OCI-LY3 (cell line): ENCODE measurements around the gene SH3GL2.

Source experiments
- CTCF ChIP-seq: fragments of 200-600, 300-600 bp; sonication (generic); IDR thresholded peaks from 2 replicates; pipeline ENCODE4 v1.5.1; 2014; ENCODE audit warnings: antibody characterized with exemption, low read length, low read depth
- EZH2phosphoT487 ChIP-seq: fragments of 200-600 bp; shearing (Covaris generic); IDR thresholded peaks from 2 replicates; pipeline ENCODE4 v1.6.1; 2018; ENCODE audit warnings: antibody characterized with exemption, mixed run types, low read depth

GRCh38 chr9:17631396-17631795, 52.5 kb downstream of the SH3GL2 start:
- TF ChIP-seq CTCF (no peak), EZH2phosphoT487 (no peak)
